OCI-LY1 (cell line): ENCODE data around the gene NEK4.
"Not testable (repeated sequence)": the region's sequence is repeated elsewhere in the genome, so short reads cannot be mapped to it uniquely, and the experiment has no call there.

Experiments used
- H2AFZ ChIP-seq: fragments of 200-600 bp; sonication (generic), shearing (Covaris generic); 2 replicates; pipeline ENCODE4 v1.6.0; 2014; ENCODE audit warnings: antibody characterized with exemption, mild to moderate bottlenecking, low read length
- H3F3A ChIP-seq: fragments of 200-600 bp; sonication (generic), shearing (Covaris generic); 2 replicates; pipeline ENCODE4 v1.6.0; 2014; ENCODE audit warnings: mild to moderate bottlenecking, antibody characterized with exemption, low read length, moderate library complexity; ENCODE audit not compliant: insufficient read depth
- H3K27ac ChIP-seq: fragments of 200-600 bp; sonication (generic); 2 replicates; pipeline ENCODE4 v1.5.1; 2014; ENCODE audit warnings: low read length, mixed run types, mild to moderate bottlenecking, low read depth; ENCODE audit not compliant: poor library complexity, severe bottlenecking
- H3K27me3 ChIP-seq: fragments of 200-600 bp; sonication (generic); 2 replicates; pipeline ENCODE4 v1.6.0; 2014; ENCODE audit warnings: antibody characterized with exemption, mild to moderate bottlenecking, low read length, moderate library complexity; ENCODE audit not compliant: insufficient read depth
- H3K36me3 ChIP-seq: fragments of 200-600 bp; sonication (generic); 2 replicates; pipeline ENCODE4 v1.6.1; 2014; ENCODE audit warnings: mild to moderate bottlenecking, antibody characterized with exemption, low read length, moderate library complexity, mixed read lengths; ENCODE audit not compliant: insufficient read depth
- H3K4me1 ChIP-seq: fragments of 200-600 bp; sonication (generic); 2 replicates; pipeline ENCODE4 v1.5.1; 2014; ENCODE audit warnings: mild to moderate bottlenecking, low read length, moderate library complexity; ENCODE audit not compliant: insufficient read depth, severe bottlenecking
- H3K4me2 ChIP-seq: fragments of 200-600 bp; sonication (generic), shearing (Covaris generic); 2 replicates; pipeline ENCODE4 v1.6.1; 2014; ENCODE audit warnings: low read length
- H3K4me3 ChIP-seq: fragments of 200-600 bp; sonication (generic); 2 replicates; pipeline ENCODE4 v1.5.1; 2014; ENCODE audit warnings: low read length, low read depth, mild to moderate bottlenecking, mixed read lengths; ENCODE audit not compliant: poor library complexity, severe bottlenecking
- H3K79me2 ChIP-seq: fragments of 200-600 bp; shearing (Covaris generic); 2 replicates; pipeline ENCODE4 v1.6.1; 2016; ENCODE audit warnings: mixed run types, low read length, mixed read lengths; ENCODE audit not compliant: insufficient read depth
- H3K9ac ChIP-seq: fragments of 200-600 bp; sonication (generic), shearing (Covaris generic); 2 replicates; pipeline ENCODE4 v1.6.1; 2014; ENCODE audit warnings: mild to moderate bottlenecking, low read length, mixed read lengths
- H3K9me2 ChIP-seq: fragments of 200-600 bp; sonication (generic), shearing (Covaris generic); 2 replicates; pipeline ENCODE4 v1.6.1; 2014; ENCODE audit warnings: low read depth, mild to moderate bottlenecking, low read length, mixed read lengths
- H3K9me3 ChIP-seq: fragments of 200-600 bp; shearing (Covaris generic); 2 replicates; pipeline ENCODE4 v1.6.1; 2014; ENCODE audit warnings: low read length, mixed read lengths
- H4K20me1 ChIP-seq: fragments of 200-600 bp; sonication (generic), shearing (Covaris generic); 2 replicates; pipeline ENCODE4 v1.6.0; 2016; ENCODE audit warnings: mild to moderate bottlenecking, low read length; ENCODE audit not compliant: insufficient read depth
- CTCF ChIP-seq: fragments of 200-600 bp; sonication (generic), shearing (Covaris generic); IDR thresholded peaks from 2 replicates; pipeline ENCODE4 v1.5.1; 2017; ENCODE audit warnings: mild to moderate bottlenecking, antibody characterized with exemption, low read length, moderate library complexity, mixed read lengths
- EZH2 ChIP-seq: fragments of 200-600 bp; sonication (generic), shearing (Covaris generic); IDR thresholded peaks from 2 replicates; pipeline ENCODE4 v1.8.0; 2017; ENCODE audit warnings: borderline replicate concordance, mixed run types, mild to moderate bottlenecking, antibody characterized with exemption, low read length, moderate library complexity, mixed read lengths

Gene NEK4

GRCh38 chr3:52739730-52740129, 31.0 kb downstream of the NEK4 start:
- Histone ChIP-seq H3K9ac (no peak overlapping the region), H3K4me2 (no peak overlapping the region), H3K27me3 (no peaks in the 10 kb centered on the region), H3K9me2 (no peaks in the 10 kb centered on the region), H3F3A (no peaks in the 10 kb centered on the region), H2AFZ (no peak overlapping the region), H3K4me1 (no peaks in the 10 kb centered on the region), H4K20me1 (no peaks in the 10 kb centered on the region), H3K27ac (no peak overlapping the region), H3K36me3 (peaks cover 80% of the 10 kb centered on the region), H3K4me3 (no peak overlapping the region), H3K9me3 (0 out of 2 replicates have a peak, but pooled peaks cover 4% of the 10 kb centered on the region), H3K79me2 (no peaks in the 10 kb centered on the region)
- TF ChIP-seq EZH2 (no peak), CTCF (no peak)

DNA sequence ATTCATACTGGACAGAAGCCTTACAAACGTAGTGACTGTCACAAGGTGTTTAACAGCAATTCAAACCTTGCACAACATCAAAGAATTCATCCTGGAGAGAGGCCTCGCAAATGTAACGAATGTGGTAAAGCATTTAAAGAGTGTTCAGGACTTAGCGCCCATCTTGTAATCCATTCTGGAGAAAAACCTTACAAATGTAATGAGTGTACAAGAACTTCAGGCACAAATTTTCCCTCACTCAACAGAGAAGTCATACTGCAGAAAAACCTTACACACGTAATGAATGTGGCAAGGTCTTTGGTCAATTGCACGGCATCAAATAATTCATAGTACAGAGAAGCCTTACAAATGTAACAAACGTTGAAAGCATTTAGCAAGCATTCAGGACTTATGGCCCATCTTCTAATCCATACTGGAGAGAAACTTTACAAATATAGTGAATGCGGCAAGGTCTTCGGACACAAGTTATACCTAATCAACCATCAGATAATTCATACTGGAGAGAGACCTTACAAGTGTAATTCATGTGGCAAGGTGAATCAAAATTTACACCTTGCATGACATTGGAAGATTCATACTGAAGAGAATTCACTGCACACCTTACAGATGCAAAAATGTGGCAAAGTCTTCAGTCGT, 37.4 kb downstream of the NEK4 start:
- peaks cover 75% of the 10 kb centered on the region for H3K36me3 ChIP-seq
- no peaks in the 10 kb centered on the region for H4K20me1 ChIP-seq
- no peak overlapping the region for H3K4me2 ChIP-seq
- no peaks in the 10 kb centered on the region for H3K4me1 ChIP-seq
- H3K9me3 ChIP-seq = peaks cover 17% of the 10 kb centered on the region
- H3F3A ChIP-seq = no peaks in the 10 kb centered on the region
- no peak overlapping the region for H3K9ac ChIP-seq
- no peak overlapping the region for H2AFZ ChIP-seq
- TF ChIP-seq EZH2 (no peak), CTCF (no peak)
- H3K9me2 ChIP-seq = no peaks in the 10 kb centered on the region
- no peaks in the 10 kb centered on the region for H3K27me3 ChIP-seq
- no peaks in the 10 kb centered on the region for H3K79me2 ChIP-seq
- no peak overlapping the region for H3K27ac ChIP-seq
- no peak overlapping the region for H3K4me3 ChIP-seq

GRCh38 chr3:52731590-52731989, 39.1 kb downstream of the NEK4 start:
- H4K20me1 ChIP-seq = no peaks in the 10 kb centered on the region
- no peaks in the 10 kb centered on the region for H3K79me2 ChIP-seq
- H2AFZ ChIP-seq = no peak overlapping the region
- H3K36me3 ChIP-seq = peaks cover 61% of the 10 kb centered on the region
- H3K9me3 ChIP-seq = peaks cover 20% of the 10 kb centered on the region
- H3K9me2 ChIP-seq = no peaks in the 10 kb centered on the region
- H3F3A ChIP-seq = no peaks in the 10 kb centered on the region
- no peak overlapping the region for H3K9ac ChIP-seq
- no peak for TF ChIP-seq EZH2
- H3K4me3 ChIP-seq = no peak overlapping the region
- H3K27ac ChIP-seq = no peak overlapping the region
- H3K4me1 ChIP-seq = no peaks in the 10 kb centered on the region
- H3K4me2 ChIP-seq = no peak overlapping the region
- H3K27me3 ChIP-seq = no peaks in the 10 kb centered on the region

DNA sequence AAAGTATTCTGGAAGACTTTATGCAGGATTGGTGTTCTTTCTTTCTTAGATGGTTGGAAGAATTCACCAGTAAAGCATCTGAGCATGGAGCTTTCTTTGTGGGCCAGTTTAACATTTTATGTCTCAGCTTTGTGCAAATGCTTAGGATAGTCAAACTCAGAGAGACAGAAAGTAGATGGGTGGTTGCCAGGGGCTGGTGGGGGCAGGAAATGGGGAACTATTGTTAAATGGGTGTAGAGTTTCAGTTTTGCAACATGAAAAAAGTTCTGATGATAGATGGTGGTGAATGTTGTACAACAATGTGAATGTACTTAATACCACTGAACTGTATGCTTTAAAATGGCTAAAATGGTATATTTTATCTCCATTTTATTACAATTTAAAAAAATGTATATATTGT, 40.1 kb downstream of the NEK4 start:
- Histone ChIP-seq H3K4me2 (no peak overlapping the region), H3K79me2 (no peaks in the 10 kb centered on the region), H3K4me1 (no peaks in the 10 kb centered on the region)

GRCh38 chr3:52728753-52729152, 42.0 kb downstream of the NEK4 start:
- Histone ChIP-seq H3K36me3 (peaks cover 35% of the 10 kb centered on the region), H3K9me3 (peaks cover 20% of the 10 kb centered on the region)
- not testable (repeated sequence) for H3K4me2 ChIP-seq, H3K79me2 ChIP-seq, H3F3A ChIP-seq, H3K4me3 ChIP-seq, H4K20me1 ChIP-seq, H3K27me3 ChIP-seq, H3K4me1 ChIP-seq, H2AFZ ChIP-seq, H3K9ac ChIP-seq, H3K9me2 ChIP-seq, H3K27ac ChIP-seq

More for the DNA sequence above, 40.1 kb downstream of the NEK4 start:
- H3K9ac ChIP-seq = no peak overlapping the region
- H3K9me3 ChIP-seq = peaks cover 20% of the 10 kb centered on the region
- H3K27ac ChIP-seq = no peak overlapping the region
- H2AFZ ChIP-seq = no peak overlapping the region
- no peaks in the 10 kb centered on the region for H3F3A ChIP-seq
- H3K27me3 ChIP-seq = no peaks in the 10 kb centered on the region
- no peak for TF ChIP-seq CTCF
- TF ChIP-seq EZH2 = no peak
- no peaks in the 10 kb centered on the region for H3K9me2 ChIP-seq
- no peak overlapping the region for H3K4me3 ChIP-seq
- peaks cover 53% of the 10 kb centered on the region for H3K36me3 ChIP-seq
- H4K20me1 ChIP-seq = no peaks in the 10 kb centered on the region
